CMK (cell line): Measurements from ENCODE around the gene MYO9B.

ENCODE experiments used
- DNase-seq: peaks from one replicate; pipeline ENCODE4 v3.0.0-alpha.2; 2010; ENCODE audit warnings: low read depth

MYO9B gene

DNA sequence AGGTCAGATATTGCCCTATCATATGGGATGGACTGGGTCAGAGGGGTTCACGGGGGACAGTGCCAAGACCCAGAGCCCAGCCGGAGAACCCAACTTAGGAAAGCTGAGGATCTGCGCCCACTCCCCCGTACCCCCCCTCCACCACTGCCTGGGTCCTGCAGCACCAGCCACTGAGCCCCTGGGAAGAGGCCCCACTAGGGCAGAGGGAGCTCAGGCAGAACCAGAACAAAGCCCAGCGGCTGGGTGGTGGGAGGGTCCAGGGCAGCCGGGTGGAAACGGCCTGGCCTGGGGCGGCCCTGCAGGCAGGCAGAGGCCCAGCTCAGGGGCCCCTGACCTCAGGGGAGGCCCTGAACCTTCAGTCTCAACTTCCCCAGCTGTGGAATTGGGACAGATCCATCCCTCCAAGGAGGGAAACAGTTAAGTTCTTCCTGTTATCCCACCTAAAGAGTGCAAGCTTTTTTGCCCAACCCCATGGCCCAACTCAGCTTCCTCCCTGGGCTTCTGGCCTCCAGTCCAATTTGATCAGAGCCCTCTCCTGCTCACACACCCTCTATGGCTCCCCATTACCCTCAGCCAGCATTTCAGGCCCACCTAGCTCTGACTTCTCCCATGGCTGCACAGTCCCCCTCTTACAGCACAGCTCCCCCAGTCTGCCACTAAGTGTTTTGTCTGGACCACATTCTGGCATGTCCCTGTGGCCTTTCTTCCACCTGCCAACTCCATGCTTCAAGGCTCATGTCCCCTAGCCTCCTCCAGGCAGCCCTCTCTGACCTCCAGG, 167.0 kb downstream of the MYO9B start:
- no peak for DNase-seq

DNA sequence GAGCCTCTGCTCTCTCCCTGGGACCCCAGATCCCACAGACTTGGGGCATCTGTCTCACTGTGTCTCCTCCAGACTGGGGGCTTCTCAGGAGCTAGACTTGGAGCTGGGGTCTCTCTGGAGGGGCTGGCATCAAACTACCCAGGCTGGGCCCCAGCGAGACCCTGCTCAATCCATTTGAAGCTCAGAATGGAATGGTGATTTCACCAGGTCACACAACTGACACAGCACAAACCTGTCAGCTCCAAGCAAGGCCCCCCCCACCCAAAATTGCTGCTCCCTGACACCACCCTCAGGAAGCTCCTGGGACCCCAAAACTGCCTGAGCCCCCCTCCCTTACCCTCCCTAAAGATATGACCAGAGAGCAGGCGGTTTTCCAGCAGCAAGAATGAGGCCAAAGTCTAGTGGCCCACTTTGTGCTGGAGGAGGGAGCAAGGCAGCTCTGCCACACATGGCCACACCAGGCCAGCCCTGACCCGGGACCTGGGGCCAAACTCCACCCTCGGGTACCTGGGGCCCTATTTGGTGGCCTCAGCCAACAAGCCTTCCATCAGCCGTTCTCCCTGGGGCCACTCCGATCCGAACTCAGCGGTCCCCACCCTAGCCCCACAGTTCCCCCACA, 167.7 kb downstream of the MYO9B start:
- DNase-seq, result no peak

DNA sequence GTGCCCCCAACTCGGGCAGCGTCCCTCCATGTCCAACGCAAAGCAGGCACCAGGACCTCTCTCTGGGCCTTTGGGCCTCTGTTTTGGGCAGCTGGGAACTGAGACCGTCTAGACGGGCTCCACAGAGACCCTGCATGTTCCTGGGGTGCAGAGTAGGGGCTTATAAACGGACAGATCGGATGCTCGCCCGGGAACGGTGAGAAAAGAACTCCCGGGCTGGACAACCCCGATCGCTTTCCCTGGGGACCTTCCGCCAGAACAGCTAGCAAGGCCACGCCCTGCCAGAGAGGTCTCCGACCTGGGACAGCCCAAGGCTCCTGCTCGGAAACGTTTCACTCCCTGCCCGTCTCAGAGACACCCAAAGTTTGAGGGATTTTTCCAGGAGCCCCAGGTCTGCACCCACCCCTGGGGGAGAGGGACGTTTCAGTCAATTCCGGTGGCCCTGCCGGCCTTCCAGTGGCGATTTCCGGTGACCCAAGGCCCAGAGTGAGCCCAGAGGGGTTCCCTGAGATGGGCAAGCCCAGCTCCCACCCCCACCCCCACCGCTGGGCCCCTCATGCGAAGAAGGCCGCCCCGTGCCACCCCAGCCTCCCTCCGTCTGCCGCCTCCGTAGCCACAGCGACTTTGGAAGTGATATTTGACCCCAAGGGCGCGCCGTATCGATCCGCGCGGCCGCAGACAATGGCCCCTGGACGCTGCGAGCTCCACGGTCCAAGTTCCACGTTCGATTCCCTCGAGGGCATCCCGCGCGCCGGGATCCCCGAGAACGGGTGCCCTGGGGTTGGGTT, 168.4 kb downstream of the MYO9B start:
- DNase-seq, result no peak

DNA sequence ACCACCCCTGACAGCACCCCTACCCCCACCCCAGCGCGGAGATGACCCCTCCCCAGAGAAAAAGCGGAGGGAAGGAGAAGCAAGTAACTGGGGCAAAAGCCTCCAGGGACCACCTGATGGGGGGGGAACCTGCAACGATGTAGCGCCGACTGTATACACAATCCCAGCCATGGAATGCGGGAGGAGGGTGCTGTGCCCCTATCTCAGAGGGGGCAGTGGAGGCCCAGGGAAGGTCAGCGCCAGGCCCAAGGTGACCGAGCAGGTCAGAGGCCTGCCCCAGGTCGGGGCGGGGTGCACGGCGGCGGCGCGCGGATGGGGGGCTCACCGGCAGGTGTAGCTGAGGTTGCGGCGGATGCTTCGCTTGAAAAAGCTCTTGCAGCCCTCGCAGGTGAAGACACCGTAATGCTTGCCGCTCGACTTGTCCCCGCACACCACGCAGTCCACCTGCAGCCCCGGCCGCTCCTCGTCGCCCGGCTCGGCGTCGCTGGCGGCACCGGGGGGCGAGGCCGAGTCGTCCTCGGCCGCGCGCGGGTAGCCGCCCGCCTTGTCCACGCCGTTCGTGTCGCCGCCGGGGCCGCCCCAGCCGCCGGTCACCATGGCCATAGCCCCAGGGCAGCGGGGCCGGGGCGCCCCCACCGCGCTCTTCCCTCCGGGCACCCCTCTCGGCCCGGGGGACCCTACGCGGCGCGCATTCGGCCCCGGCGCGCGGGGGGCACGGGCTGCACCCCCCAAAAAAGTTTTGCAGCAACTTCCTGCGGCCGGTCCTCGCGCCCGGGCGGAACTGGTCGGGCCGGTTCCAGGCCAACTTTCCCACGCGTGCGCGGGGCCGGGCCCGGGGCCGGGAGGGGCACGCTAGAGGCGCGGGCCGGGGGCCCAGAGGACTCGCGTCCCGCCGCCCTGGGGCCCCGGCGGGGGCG, 169.3 kb downstream of the MYO9B start:
- DNase-seq, result no peak

DNA sequence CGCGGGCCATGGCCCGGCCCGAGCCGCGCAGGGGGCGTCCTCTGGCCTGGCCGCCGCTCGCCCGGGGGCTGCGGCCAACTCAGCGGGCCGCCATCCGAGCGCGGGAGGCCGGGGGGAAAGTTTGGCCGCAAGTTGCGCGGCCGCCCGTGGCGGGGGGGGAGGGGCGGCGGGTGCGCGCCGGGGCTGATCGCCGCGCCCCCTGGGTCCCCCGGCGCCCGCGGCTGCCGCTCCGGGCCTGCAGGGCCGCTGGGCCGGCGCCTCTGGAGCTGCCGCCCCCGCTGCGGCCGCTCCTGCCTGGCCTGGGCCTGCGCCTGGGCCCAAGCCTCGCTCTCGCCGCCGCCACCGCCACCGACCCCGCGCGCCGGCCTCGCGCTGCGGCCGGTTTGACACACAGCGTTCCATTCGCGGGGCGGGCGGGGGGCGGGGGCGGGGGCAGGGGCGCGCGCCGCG, 170.0 kb downstream of the MYO9B start, which contains the start of gene NR2F6:
Gene NR2F6, minus strand, starts transcription at position 385 of the 450 bp plus-strand sequence. CDS start 699 bp downstream, outside the sequence.
- no peak for DNase-seq

- no peak for DNase-seq
These were observed 171.3 kb downstream of the MYO9B start for GRCh38 chr19:17246681-17247425.

- no peak for DNase-seq
These were observed 172.6 kb downstream of the MYO9B start for GRCh38 chr19:17248011-17248776.

DNA sequence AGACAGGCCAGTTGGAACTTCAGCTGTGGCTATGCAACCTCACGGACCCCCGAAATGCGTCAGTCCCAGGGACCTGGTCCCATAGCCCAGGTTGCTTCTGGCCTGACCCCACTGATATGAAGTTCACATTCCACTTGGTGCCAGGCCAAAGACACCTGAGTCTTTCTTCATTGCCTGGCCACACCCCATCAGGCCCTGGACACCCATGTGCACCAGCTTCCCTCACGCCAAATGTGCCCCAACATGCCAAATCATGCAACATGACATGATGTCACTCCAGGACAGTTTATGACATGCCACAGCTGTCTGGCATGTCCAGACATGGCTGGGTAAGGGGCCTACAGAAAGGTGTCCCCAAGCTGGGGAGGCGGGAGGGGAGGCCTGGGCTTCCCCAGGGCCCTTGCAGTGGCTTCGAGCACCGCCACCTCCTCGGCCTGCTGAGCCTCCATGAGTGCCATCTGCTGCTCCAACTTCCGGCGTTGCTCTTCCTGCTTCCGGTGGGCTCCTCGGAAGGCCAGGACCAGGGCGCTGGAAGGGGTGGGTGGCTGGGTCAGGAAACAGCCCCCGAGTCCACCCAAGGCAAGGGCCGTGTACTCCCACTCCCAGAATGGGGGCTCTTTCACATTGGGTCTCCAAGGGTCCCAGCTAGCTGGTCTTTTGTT, 174.4 kb downstream of the MYO9B start:
- DNase-seq, result no peak

GRCh38 chr19:17254636-17255035, 179.1 kb downstream of the MYO9B start:
- DNase-seq, result no peak

DNA sequence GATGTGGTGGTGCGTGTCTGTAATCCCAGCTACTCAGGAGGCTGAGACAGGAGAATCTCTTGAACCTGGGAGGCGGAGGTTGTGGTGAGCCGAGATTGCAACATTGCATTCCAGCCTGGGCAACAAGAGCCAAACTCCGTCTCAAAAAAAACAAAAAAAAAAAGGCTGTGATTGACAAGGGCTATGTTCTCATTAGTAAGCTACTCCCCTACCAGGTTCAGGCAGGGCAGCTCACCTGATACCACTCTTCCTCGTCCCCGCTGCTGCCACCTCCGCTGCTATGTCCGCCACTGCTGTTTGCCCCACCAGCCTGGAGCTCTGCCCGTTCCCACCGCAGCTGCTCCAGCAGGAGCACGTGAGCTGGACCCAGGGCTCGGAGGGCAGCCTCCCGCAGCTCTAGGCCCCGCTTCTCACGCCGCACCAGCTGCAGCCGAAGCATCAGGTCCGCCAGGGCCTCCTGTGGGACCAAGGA, 179.6 kb downstream of the MYO9B start:
- DNase-seq, result no peak

- no peak for DNase-seq
These were observed 180.6 kb downstream of the MYO9B start for GRCh38 chr19:17256130-17256529.

DNA sequence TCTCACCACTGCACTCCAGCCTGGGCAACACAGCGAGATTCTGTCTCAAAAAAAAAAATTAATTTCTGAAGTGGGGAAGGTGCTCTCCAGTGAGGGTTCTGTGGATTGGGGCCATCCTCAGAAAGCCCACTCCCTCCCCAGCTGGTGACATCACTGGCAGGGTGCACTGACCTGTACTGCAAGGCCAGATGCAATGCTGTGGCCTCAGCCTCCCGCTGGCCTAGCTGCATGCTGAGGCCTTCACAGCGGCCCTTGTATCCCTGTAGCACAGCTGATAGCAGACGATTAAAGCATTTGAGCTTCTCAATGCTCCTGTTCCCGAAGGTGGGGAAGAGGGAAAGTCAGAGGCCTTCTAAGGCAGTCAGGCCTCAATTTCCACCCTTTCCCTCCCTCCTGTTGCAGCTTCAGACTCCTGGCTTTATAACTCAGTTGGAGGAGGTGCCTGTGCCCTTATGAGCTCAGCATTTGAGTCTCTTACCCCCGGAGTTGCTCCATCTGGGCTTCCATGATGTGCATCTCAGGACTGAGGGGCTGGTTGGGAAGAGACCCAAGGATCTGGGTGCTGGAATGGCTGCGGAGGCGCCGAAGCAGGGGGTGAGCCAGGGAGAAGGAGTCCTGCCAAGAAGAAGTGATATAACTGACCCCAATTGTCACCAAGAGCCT, 183.7 kb downstream of the MYO9B start:
- DNase-seq, result no peak

GRCh38 chr19:17259934-17260333, 184.4 kb downstream of the MYO9B start:
- no peak for DNase-seq

DNA sequence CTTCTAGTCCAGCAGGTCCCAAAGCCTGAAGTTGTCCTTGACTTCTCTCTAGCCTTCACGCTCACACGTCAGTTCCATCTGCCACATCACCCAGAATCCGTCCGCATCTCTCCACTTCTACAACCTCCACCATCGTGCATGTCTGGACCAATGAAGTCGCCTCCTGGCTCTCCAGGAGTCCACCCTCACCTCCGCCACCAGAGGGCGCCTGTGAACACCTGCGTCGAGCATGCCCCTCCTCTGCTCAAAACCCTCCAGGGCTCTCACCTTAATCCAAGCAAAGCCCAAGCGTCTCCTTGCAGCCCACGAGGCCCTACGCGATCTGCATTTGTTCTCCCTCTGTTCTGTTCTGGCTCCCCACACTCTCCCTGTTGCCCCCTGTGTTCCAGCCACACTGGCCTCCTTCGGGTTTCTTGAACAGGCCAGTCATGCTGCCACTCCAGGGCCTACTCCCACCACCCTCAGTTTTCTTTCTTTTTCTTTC, 185.3 kb downstream of the MYO9B start:
- no peak for DNase-seq

- no peak for DNase-seq
These were observed 187.0 kb downstream of the MYO9B start for GRCh38 chr19:17262557-17262956.
